Tibial nerve (tissue), 4 donors: Measurements from ENCODE around the gene ARHGEF16. TPM values are rescaled to one million over a fixed set of nuclear protein-coding genes. Genes with fewer than 3 reads are reported as not detected.

ENCODE experiments used
- DNase-seq, 2 donors: peaks; one replicate each; pipeline ENCODE4 v3.0.0-alpha.2; 2019; ENCODE audit warnings: low spot score in 2 of 2
- H3K27ac ChIP-seq, 4 donors: fragments of 200-600 bp; sonication (generic) in 3 of 4; one replicate each; pipeline ENCODE4 v1.5.1; 2017 to 2019; ENCODE audit warnings: mild to moderate bottlenecking in 1 of 4
- H3K27me3 ChIP-seq, 2 donors: fragments of 200-600 bp; sonication (generic) in 1 of 2; one replicate each; pipeline versions ENCODE4 v1.5.1 to v1.6.0; 2017 to 2019
- H3K36me3 ChIP-seq, 3 donors: fragments of 200-600 bp; sonication (generic); one replicate each; pipeline ENCODE4 v1.5.1; 2018 to 2019
- H3K4me1 ChIP-seq, 4 donors: fragments of 200-600 bp; sonication (generic) in 3 of 4; one replicate each; pipeline ENCODE4 v1.5.1; 2017 to 2019
- H3K4me3 ChIP-seq, 4 donors: fragments of 200-600 bp; sonication (generic) in 3 of 4; one replicate each; pipeline ENCODE4 v1.5.1; 2017 to 2019; ENCODE audit warnings: mild to moderate bottlenecking in 1 of 4, moderate library complexity in 1 of 4
- H3K9me3 ChIP-seq, 4 donors: fragments of 200-600 bp; sonication (generic) in 3 of 4; one replicate each; pipeline ENCODE4 v1.5.1; 2017 to 2019
- EP300 ChIP-seq, 2 donors: sonication (generic); formaldehyde crosslinking; IDR thresholded peaks; one replicate each; pipeline ENCODE4 v1.6.1; 2017; ENCODE audit warnings: antibody characterized with exemption in 2 of 2, mild to moderate bottlenecking in 1 of 2
- POLR2A ChIP-seq, 2 donors: fragments of 450-650 bp; IDR thresholded peaks; one replicate each; pipeline ENCODE4 v1.6.1; 2017; ENCODE audit warnings: antibody characterized with exemption in 2 of 2, mild to moderate bottlenecking in 2 of 2, moderate library complexity in 2 of 2
- WGBS, 2 donors: methylation state at CpG; one replicate each; pipeline ENCODE4 v1.1.5; 2018; 5-methylcytosine and 5-hydroxymethylcytosine counted together
- total RNA-seq, 4 donors: library from RNA; depleted of rRNA; stranded (reverse); fragments of >200 nt; gene quantifications; one replicate each; pipeline ENCODE4 v1.1.0, GENCODE V29; 2016
- TF ChIP-seq, protein P1 (sequence below), 5 experiments: fragments of 200-600 bp in 3 of 5; fragments of 450-650 bp in 2 of 5; sonication (generic) in 3 of 5; IDR thresholded peaks; one replicate each; pipeline ENCODE4 v1.5.1; 2016 to 2019; ENCODE audit warnings: antibody characterized with exemption in 5 of 5, mild to moderate bottlenecking in 3 of 5, moderate library complexity in 2 of 5

Gene ARHGEF16
- total RNA-seq, 4 donors from 2014 or later: 10.0 to 19.2 (median 17.1) TPM

DNA sequence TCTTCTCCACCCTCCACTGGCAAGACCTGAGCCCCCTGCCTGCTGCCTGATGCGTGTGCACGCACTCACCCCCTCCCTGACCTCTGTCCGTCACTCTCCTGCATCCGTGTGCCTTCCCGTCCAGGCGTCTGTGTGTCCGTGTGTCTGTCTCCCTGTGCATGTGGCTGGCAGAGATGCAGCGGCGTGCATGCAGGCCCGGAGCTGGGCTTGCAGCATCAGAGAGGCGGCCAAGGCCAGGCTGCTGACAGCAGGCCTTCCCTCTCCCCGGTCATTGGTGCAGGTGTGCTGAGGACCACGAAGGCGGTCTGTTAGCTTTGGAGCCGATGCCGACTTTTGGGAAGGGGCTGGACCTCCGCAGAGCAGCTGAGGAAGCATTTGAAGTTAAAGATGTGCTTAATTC lies 22.8 kb upstream of the ARHGEF16 start:
- 77 to 81% methylated on average over 17 of the region's 17 CpGs for WGBS, 2 donors
- TF ChIP-seq, protein P1, sequence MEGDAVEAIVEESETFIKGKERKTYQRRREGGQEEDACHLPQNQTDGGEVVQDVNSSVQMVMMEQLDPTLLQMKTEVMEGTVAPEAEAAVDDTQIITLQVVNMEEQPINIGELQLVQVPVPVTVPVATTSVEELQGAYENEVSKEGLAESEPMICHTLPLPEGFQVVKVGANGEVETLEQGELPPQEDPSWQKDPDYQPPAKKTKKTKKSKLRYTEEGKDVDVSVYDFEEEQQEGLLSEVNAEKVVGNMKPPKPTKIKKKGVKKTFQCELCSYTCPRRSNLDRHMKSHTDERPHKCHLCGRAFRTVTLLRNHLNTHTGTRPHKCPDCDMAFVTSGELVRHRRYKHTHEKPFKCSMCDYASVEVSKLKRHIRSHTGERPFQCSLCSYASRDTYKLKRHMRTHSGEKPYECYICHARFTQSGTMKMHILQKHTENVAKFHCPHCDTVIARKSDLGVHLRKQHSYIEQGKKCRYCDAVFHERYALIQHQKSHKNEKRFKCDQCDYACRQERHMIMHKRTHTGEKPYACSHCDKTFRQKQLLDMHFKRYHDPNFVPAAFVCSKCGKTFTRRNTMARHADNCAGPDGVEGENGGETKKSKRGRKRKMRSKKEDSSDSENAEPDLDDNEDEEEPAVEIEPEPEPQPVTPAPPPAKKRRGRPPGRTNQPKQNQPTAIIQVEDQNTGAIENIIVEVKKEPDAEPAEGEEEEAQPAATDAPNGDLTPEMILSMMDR (IDR thresholded peaks at IDR 0.05): no peak
- no peak for TF ChIP-seq EP300 (IDR thresholded peaks at IDR 0.05)
- TF ChIP-seq POLR2A (IDR thresholded peaks at IDR 0.05): no peak
- Histone ChIP-seq H3K27ac (peak overlapping the region in 2 of 4 donors; percentile 30 to 54), H3K27me3 (no peaks in the 10 kb centered on the region), H3K9me3 (no peaks in the 10 kb centered on the region), H3K36me3 (peaks cover 0 to 38% (median 0%) of the 10 kb centered on the region in 3 donors), H3K4me3 (no peak overlapping the region), H3K4me1 (peaks cover 0 to 19% (median 4%) of the 10 kb centered on the region in 4 donors)
- DNase-seq: no peak

DNA sequence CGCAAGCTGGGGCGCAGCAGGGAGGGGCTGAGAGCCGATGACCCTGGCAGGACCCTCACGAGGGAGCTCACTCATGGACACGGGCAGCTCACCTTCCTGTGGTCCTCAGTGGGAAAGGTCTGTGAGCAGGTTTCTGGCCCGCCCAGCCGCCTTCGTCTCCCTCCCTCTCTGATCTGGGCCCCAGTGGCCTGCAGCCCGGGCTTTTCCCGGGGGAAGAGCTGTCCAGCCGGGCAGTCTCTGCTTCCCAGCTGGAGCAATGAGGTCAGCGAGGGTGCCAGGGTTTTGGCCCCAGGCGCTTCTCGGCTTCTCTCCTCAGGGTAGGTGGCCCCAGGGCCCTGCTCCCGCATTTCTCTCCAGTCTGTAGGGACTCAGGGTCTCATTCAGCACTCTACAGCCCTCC lies 22.2 kb upstream of the ARHGEF16 start:
- no peaks in the 10 kb centered on the region for H3K27me3 ChIP-seq
- peaks cover 0 to 32% (median 0%) of the 10 kb centered on the region in 3 donors for H3K36me3 ChIP-seq
- H3K9me3 ChIP-seq: peaks cover 0 to 4% (median 0%) of the 10 kb centered on the region in 4 donors
- peaks cover 0 to 19% (median 4%) of the 10 kb centered on the region in 4 donors for H3K4me1 ChIP-seq
- no peak overlapping the region for H3K4me3 ChIP-seq
- peak overlapping the region in 1 of 4 donors; percentile 1 for H3K27ac ChIP-seq
- TF ChIP-seq EP300 (IDR thresholded peaks at IDR 0.05) (no peak), POLR2A (IDR thresholded peaks at IDR 0.05) (no peak)
- TF ChIP-seq, protein P1 (IDR thresholded peaks at IDR 0.05): no peak
- DNase-seq: no peak
- WGBS, 2 donors: 65 to 69% methylated on average over 9 to 12 of the region's 15 CpGs

DNA sequence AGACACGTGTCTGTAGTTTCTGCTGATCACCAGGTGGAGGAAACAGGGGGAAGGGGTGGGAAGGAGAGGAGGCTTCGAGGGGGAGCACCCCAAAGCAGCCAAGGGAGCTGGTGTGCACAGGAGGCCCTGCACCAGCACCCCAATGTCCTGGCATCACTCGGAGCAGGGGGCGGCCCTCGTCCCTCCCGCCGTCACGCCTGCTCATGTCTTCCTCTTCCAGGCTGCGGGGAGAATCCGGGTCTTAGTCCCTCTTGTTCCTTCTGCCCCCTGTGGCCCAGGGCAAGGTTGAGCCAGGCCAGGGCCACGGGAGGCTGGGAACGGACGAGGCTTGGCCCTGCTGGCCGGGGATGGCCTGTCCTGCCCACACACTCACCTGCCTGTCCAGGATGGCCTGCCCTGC lies 21.4 kb upstream of the ARHGEF16 start:
- no peak for DNase-seq
- WGBS, 2 donors: 83 to 84% methylated on average over 12 to 14 of the region's 14 CpGs
- no peak overlapping the region for H3K4me3 ChIP-seq
- H3K27me3 ChIP-seq: no peaks in the 10 kb centered on the region
- H3K9me3 ChIP-seq: peaks cover 0 to 4% (median 0%) of the 10 kb centered on the region in 4 donors
- peaks cover 0 to 26% (median 0%) of the 10 kb centered on the region in 3 donors for H3K36me3 ChIP-seq
- TF ChIP-seq, protein P1 (IDR thresholded peaks at IDR 0.05): no peak
- no peak for TF ChIP-seq POLR2A (IDR thresholded peaks at IDR 0.05)
- no peak for TF ChIP-seq EP300 (IDR thresholded peaks at IDR 0.05)
- H3K4me1 ChIP-seq: peaks cover 0 to 19% (median 4%) of the 10 kb centered on the region in 4 donors
- H3K27ac ChIP-seq: no peak overlapping the region

DNA sequence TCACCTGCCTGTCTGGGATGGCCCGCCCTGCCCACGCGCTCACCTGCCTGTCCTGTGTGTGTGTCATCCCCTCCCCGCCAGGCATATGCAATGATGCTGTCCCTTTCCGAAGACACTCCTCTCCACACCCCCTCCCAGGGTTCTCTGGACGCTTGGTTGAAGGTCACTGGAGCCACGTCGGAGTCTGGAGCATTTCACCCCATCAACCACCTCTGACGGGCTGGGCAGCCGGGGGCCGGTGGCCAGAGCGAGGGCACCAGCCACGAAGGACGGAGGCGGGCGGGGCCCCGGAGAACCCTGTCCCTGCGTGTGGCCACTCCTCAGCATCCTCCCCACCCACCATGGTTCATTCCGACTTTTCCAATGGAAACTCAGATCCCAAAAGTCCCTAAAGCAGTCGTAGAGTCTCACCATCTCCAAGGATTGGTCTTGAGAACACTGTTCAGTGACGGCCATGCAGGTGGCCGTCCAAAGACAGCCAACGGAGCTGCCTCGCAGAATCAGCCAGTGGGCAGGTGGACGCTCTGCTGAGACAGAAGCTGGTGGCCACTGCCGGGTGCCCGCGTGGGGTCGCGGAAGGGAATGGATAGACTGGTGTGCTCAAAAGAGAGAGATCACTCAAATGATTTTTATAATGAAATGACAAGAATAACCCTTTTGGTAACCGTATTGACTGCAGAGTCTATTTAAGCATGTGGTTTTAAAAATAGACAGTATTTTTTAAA lies 20.7 kb upstream of the ARHGEF16 start:
- WGBS, 2 donors: 90 to 91% methylated on average over 31 of the region's 31 CpGs
- Histone ChIP-seq H3K9me3 (peaks cover 0 to 4% (median 0%) of the 10 kb centered on the region in 4 donors), H3K27me3 (no peaks in the 10 kb centered on the region), H3K4me3 (no peak overlapping the region), H3K36me3 (peaks cover 0 to 20% (median 0%) of the 10 kb centered on the region in 3 donors), H3K27ac (no peak overlapping the region), H3K4me1 (peaks cover 0 to 20% (median 4%) of the 10 kb centered on the region in 4 donors)
- no peak for DNase-seq
- no peak for TF ChIP-seq EP300 (IDR thresholded peaks at IDR 0.05)
- TF ChIP-seq, protein P1 (IDR thresholded peaks at IDR 0.05): no peak
- TF ChIP-seq POLR2A (IDR thresholded peaks at IDR 0.05): no peak

DNA sequence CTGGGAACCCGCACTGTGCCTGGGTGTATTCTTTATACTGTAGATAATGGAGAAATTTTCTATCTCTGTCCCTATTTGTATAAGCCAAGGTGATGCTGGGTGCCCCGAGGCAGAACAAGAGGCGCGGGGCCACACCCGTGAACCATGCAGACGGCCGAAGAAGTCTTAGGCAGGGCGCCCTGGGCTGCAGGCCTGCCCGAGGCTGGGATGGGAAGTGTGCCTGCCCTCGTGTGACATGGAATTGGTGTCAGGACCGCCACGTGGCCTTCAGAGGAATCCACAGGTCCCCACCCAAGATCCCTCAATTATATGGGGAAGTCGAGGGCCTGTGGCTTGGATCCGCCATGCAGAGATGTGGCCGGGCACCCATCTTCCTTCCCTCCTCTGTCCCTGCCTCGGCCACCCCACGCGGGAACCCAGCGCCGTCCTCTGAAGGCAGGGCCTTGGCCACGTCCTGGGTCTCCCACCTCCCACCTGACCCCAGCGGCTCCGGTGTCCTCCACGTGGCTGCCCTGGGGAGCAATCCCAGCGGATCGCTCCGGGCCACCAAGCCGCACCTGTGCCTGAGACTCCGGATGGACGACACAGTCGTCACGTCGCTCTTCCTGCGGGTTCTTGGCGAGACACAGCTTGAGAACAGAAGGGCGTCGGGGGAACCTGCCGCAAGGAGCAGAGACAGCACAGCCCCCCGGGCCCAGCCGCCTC lies 19.9 kb upstream of the ARHGEF16 start:
- Histone ChIP-seq H3K27ac (no peak overlapping the region), H3K27me3 (no peaks in the 10 kb centered on the region), H3K9me3 (peaks cover 0 to 4% (median 0%) of the 10 kb centered on the region in 4 donors), H3K4me1 (peaks cover 0 to 27% (median 6%) of the 10 kb centered on the region in 4 donors), H3K4me3 (no peak overlapping the region), H3K36me3 (peaks cover 0 to 20% (median 0%) of the 10 kb centered on the region in 3 donors)
- no peak for TF ChIP-seq EP300 (IDR thresholded peaks at IDR 0.05)
- TF ChIP-seq POLR2A (IDR thresholded peaks at IDR 0.05): no peak
- TF ChIP-seq, protein P1 (IDR thresholded peaks at IDR 0.05): no peak
- WGBS, 2 donors: 89 to 91% methylated on average over 36 to 40 of the region's 40 CpGs
- no peak for DNase-seq
